ENCODE results near the gene KRTAP5-3.
"Not testable (repeated sequence)": the region's sequence is repeated elsewhere in the genome, so short reads cannot be mapped to it uniquely, and the experiment has no call there.

KRTAP5-3 gene

GRCh38 chr11:1598816-1599215 is 9.4 kb downstream of the KRTAP5-3 start:
- Histone ChIP-seq H3K27me3 (ENCODE audit: insufficient read depth, poor library complexity, severe bottlenecking) (peaks cover 5% of the 10 kb centered on the region), H3K4me3 (ENCODE audit: severe bottlenecking) (no peak overlapping the region), H3K36me3 (ENCODE audit: low read depth) (no peaks in the 10 kb centered on the region), H3K4me1 (ENCODE audit: insufficient read depth, poor library complexity, severe bottlenecking) (no peaks in the 10 kb centered on the region), H3K9me3 (ENCODE audit: severe bottlenecking) (no peaks in the 10 kb centered on the region), H3K27ac (ENCODE audit: poor library complexity, severe bottlenecking) (no peak overlapping the region)
- TF ChIP-seq, protein P1, sequence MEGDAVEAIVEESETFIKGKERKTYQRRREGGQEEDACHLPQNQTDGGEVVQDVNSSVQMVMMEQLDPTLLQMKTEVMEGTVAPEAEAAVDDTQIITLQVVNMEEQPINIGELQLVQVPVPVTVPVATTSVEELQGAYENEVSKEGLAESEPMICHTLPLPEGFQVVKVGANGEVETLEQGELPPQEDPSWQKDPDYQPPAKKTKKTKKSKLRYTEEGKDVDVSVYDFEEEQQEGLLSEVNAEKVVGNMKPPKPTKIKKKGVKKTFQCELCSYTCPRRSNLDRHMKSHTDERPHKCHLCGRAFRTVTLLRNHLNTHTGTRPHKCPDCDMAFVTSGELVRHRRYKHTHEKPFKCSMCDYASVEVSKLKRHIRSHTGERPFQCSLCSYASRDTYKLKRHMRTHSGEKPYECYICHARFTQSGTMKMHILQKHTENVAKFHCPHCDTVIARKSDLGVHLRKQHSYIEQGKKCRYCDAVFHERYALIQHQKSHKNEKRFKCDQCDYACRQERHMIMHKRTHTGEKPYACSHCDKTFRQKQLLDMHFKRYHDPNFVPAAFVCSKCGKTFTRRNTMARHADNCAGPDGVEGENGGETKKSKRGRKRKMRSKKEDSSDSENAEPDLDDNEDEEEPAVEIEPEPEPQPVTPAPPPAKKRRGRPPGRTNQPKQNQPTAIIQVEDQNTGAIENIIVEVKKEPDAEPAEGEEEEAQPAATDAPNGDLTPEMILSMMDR (IDR thresholded peaks at IDR 0.05; ENCODE audit: poor library complexity, severe bottlenecking): no peak
- DNase-seq (ENCODE audit: low spot score) (no peak), ATAC-seq (ENCODE audit: low read depth) (no peak)

GRCh38 chr11:1598406-1598805 is 9.9 kb downstream of the KRTAP5-3 start:
- not testable (repeated sequence) for H3K27me3 ChIP-seq (ENCODE audit: insufficient read depth, poor library complexity, severe bottlenecking); ATAC-seq (ENCODE audit: low read depth); H3K4me3 ChIP-seq (ENCODE audit: severe bottlenecking); H3K9me3 ChIP-seq (ENCODE audit: severe bottlenecking); H3K27ac ChIP-seq (ENCODE audit: poor library complexity, severe bottlenecking); H3K36me3 ChIP-seq (ENCODE audit: low read depth); DNase-seq (ENCODE audit: low spot score); H3K4me1 ChIP-seq (ENCODE audit: insufficient read depth, poor library complexity, severe bottlenecking)

DNA sequence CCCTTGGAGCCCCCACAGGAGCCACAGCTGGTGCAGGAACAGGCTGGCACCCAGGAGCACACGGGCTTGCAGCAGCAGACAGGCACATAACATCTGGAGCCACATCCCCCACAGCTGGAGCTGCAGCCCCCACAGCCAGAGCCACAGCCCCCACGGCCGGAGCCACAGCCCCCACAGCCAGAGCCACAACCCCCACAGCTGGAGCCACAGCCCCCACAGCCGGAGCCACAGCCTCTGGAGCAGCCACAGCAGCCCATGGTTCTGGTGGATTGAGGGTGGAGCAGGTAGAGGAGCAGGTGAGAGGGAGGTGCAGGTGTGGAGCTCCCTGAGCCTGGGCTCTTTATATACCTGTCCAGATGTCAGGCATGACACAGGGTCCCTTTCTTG is 10.3 kb downstream of the KRTAP5-3 start, which contains the start of gene KRTAP5-2:
Gene KRTAP5-2 (minus strand): TSS at position 301 of the 387 bp plus-strand sequence. CDS start 44 bp downstream, at position 257.
- Histone ChIP-seq H3K36me3 (ENCODE audit: low read depth) (no peaks in the 10 kb centered on the region), H3K27ac (ENCODE audit: poor library complexity, severe bottlenecking) (no peak within 1 kb of the TSS), H3K27me3 (ENCODE audit: insufficient read depth, poor library complexity, severe bottlenecking) (peaks cover 5% of the 10 kb centered on the region), H3K4me1 (ENCODE audit: insufficient read depth, poor library complexity, severe bottlenecking) (no peaks in the 10 kb centered on the region), H3K9me3 (ENCODE audit: severe bottlenecking) (no peaks in the 10 kb centered on the region), H3K4me3 (ENCODE audit: severe bottlenecking) (no peak within 1 kb of the TSS)
- ATAC-seq (ENCODE audit: low read depth) (no peak), DNase-seq (ENCODE audit: low spot score) (no peak)
- TF ChIP-seq, protein P1 (IDR thresholded peaks at IDR 0.05; ENCODE audit: poor library complexity, severe bottlenecking): no peak

- TF ChIP-seq, protein P1 (IDR thresholded peaks at IDR 0.05; ENCODE audit: poor library complexity, severe bottlenecking): no peak
- no peak for ATAC-seq (ENCODE audit: low read depth)
- DNase-seq (ENCODE audit: low spot score): no peak
- H3K36me3 ChIP-seq (ENCODE audit: low read depth): no peaks in the 10 kb centered on the region
- H3K27ac ChIP-seq (ENCODE audit: poor library complexity, severe bottlenecking): no peak overlapping the region
- no peaks in the 10 kb centered on the region for H3K4me1 ChIP-seq (ENCODE audit: insufficient read depth, poor library complexity, severe bottlenecking)
- H3K4me3 ChIP-seq (ENCODE audit: severe bottlenecking): no peak overlapping the region
- H3K27me3 ChIP-seq (ENCODE audit: insufficient read depth, poor library complexity, severe bottlenecking): peaks cover 5% of the 10 kb centered on the region
- no peaks in the 10 kb centered on the region for H3K9me3 ChIP-seq (ENCODE audit: severe bottlenecking)
Observed at GRCh38 chr11:1597331-1597993, 10.8 kb downstream of the KRTAP5-3 start.

- H3K4me1 ChIP-seq (ENCODE audit: insufficient read depth, poor library complexity, severe bottlenecking); H3K36me3 ChIP-seq (ENCODE audit: low read depth); DNase-seq (ENCODE audit: low spot score); ATAC-seq (ENCODE audit: low read depth); H3K9me3 ChIP-seq (ENCODE audit: severe bottlenecking); H3K27ac ChIP-seq (ENCODE audit: poor library complexity, severe bottlenecking); H3K27me3 ChIP-seq (ENCODE audit: insufficient read depth, poor library complexity, severe bottlenecking); H3K4me3 ChIP-seq (ENCODE audit: severe bottlenecking): not testable (repeated sequence)
Observed at GRCh38 chr11:1596576-1597121, 11.6 kb downstream of the KRTAP5-3 start.

DNA sequence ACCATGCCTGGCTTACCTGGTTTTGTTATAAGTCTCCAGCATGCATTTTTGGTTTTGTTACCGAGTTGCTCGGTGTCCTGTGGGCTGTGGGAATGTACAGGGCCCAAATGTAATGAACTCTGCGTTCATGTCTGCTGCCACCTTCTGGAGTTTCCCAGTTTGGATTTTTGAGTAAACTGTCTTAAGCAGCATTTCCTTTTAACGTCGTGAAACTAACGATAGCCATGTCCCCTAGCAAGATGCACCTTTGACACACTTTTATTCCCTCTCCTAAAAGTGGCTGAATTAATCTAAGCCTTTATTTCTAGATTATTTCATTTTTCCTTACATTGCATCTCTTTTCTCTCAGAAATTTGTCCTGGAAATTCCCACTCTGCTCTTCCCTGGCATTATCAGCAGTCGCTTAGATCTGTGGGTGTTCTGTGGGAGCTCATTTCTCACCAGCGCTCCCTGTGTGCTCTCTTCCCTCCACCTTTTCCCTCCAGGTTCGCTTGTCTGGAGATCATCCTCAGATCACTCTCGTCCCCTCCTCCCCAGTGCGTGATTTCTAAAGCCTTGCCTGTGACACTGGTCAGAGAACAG is 12.2 kb downstream of the KRTAP5-3 start:
- not testable (repeated sequence) for ATAC-seq (ENCODE audit: low read depth); H3K4me1 ChIP-seq (ENCODE audit: insufficient read depth, poor library complexity, severe bottlenecking); H3K4me3 ChIP-seq (ENCODE audit: severe bottlenecking); H3K27ac ChIP-seq (ENCODE audit: poor library complexity, severe bottlenecking); H3K27me3 ChIP-seq (ENCODE audit: insufficient read depth, poor library complexity, severe bottlenecking); H3K9me3 ChIP-seq (ENCODE audit: severe bottlenecking); H3K36me3 ChIP-seq (ENCODE audit: low read depth); DNase-seq (ENCODE audit: low spot score)
